Neural cell (in vitro differentiated cells): Measurements from ENCODE around the gene AMIGO2.

Experiments used
- EP300 ChIP-seq: fragments of 450-650 bp; conservative IDR thresholded peaks from 2 replicates; pipeline ENCODE4 v1.6.1; 2014; ENCODE audit warnings: antibody characterized with exemption, mild to moderate bottlenecking, moderate library complexity; ENCODE audit not compliant: poor library complexity, severe bottlenecking
- EZH2 ChIP-seq: fragments of 200-600, 300-800 bp; shearing (Covaris generic), sonication (generic); IDR thresholded peaks from 2 replicates; pipeline ENCODE4 v1.6.1; 2014; ENCODE audit warnings: antibody characterized with exemption, low read length, borderline replicate concordance, mild to moderate bottlenecking; ENCODE audit not compliant: insufficient read depth, poor library complexity, severe bottlenecking
- MXI1 ChIP-seq: fragments of 450-650 bp; conservative IDR thresholded peaks from 2 replicates; pipeline ENCODE4 v1.6.1; 2014; ENCODE audit warnings: antibody characterized with exemption, mild to moderate bottlenecking; ENCODE audit not compliant: poor library complexity, severe bottlenecking
- POLR2AphosphoS5 ChIP-seq: IDR thresholded peaks from 2 replicates; pipeline ENCODE4 v1.6.1; 2012
- RAD21 ChIP-seq: fragments of 450-650 bp; conservative IDR thresholded peaks from 2 replicates; pipeline ENCODE4 v1.6.1; 2014; ENCODE audit warnings: antibody characterized with exemption, mild to moderate bottlenecking, moderate library complexity
- TAF1 ChIP-seq: IDR thresholded peaks from 2 replicates; pipeline ENCODE4 v1.6.1; 2012; ENCODE audit warnings: low read depth
- TF ChIP-seq, protein P1 (sequence below): fragments of 450-650 bp; IDR thresholded peaks from 2 replicates; pipeline ENCODE4 v1.5.1; 2014; ENCODE audit warnings: antibody characterized with exemption, mild to moderate bottlenecking, moderate library complexity; ENCODE audit not compliant: poor library complexity, severe bottlenecking

DNA sequence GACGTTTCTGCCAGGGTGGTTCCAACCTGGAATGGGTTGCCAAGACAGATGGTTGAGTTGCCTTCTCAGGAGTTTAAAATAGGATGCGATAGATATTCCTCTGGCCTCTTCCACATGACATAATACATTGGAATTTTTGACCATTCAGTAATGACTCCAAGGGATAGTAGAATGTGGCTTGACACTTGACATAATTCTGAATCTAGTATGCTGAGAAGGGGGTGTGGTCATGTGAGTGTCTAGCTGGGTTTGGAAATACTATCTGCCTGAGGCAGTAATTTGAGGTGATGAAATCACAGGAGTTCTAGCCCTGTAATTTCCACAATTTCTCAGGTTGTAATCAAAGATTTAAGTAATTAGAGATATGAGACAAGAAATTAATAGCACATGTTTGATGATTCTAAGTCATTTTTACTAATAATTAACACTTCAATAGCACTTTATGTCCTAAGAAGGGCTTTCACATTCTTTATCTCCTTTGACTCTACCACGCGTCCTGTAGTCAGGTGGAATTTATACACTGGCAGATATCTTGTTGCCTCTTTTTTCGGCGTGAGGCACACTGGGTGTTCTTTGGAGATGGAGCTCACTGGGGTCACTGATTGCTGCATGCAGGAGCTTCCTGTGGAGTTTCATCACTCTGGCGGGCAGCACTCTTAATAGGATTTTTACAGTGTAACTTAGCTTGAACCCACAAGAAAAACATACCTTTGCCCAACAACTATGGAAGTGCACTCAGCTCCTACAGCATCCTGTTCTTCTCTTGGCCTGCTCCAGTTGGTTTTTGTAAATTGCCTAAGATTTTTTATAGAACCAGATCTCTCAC, 3.2 kb upstream of the AMIGO2 start:
- TF ChIP-seq, protein P1, sequence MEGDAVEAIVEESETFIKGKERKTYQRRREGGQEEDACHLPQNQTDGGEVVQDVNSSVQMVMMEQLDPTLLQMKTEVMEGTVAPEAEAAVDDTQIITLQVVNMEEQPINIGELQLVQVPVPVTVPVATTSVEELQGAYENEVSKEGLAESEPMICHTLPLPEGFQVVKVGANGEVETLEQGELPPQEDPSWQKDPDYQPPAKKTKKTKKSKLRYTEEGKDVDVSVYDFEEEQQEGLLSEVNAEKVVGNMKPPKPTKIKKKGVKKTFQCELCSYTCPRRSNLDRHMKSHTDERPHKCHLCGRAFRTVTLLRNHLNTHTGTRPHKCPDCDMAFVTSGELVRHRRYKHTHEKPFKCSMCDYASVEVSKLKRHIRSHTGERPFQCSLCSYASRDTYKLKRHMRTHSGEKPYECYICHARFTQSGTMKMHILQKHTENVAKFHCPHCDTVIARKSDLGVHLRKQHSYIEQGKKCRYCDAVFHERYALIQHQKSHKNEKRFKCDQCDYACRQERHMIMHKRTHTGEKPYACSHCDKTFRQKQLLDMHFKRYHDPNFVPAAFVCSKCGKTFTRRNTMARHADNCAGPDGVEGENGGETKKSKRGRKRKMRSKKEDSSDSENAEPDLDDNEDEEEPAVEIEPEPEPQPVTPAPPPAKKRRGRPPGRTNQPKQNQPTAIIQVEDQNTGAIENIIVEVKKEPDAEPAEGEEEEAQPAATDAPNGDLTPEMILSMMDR, result no peak
- TF ChIP-seq POLR2AphosphoS5, result no peak
- no peak for TF ChIP-seq RAD21
- no peak for TF ChIP-seq TAF1
- no peak for TF ChIP-seq EZH2
- no peak for TF ChIP-seq MXI1
- TF ChIP-seq EP300, result no peak
